ENCODE measurements around the gene TMEM59.
"Not testable (repeated sequence)": the region's sequence is repeated elsewhere in the genome, so short reads cannot be mapped to it uniquely, and the experiment has no call there.

Gene TMEM59

DNA sequence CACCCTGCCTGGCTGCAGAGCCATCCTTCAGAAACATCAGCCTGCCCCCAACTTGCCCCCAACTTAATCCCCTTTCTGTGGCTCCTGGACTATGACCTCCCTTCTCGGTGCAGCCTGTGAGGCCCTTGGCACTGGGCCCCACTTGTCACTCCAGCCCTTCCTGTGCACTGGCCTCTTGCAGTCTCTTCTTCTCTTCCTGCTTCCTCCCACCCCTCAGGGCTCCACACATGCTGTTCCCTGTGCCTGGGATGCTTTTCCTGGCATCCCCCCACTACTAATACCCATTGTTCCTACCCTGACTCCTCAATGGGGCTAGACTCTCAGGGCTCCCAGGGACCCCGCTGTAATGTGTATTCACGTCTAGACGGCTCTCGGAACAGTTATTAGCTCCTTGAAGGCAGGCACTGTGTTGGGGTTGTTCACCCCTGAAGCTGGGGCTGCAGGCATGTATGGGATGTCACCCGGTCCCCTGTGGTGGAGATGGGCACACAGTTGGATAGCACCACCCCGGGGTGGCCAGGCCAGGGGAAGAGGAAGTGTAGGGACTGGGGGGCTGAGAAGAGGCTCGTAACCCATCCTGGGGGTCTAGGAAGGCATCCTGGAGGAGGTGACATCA is 39.5 kb downstream of the TMEM59 start:
- DNase-seq (ENCODE audit: low read depth in 3 of 3) = no peak

- no peak for DNase-seq (ENCODE audit: low read depth in 3 of 3)
These were observed 40.1 kb downstream of the TMEM59 start for GRCh38 chr1:54012863-54013262.

GRCh38 chr1:54012008-54012325 is 41.0 kb downstream of the TMEM59 start:
- DNase-seq (ENCODE audit: low read depth in 3 of 3) = no peak

- no peak for DNase-seq (ENCODE audit: low read depth in 3 of 3)
These were observed 41.5 kb downstream of the TMEM59 start for GRCh38 chr1:54011316-54012007.

GRCh38 chr1:54010415-54011117 is 42.4 kb downstream of the TMEM59 start:
- no peak for DNase-seq (ENCODE audit: low read depth in 3 of 3)

- DNase-seq (ENCODE audit: low read depth in 3 of 3) = no peak
These were observed 43.6 kb downstream of the TMEM59 start for GRCh38 chr1:54009406-54009805.

GRCh38 chr1:54008876-54009275 is 44.1 kb downstream of the TMEM59 start:
- no peak for DNase-seq (ENCODE audit: low read depth in 3 of 3)

- no peak for DNase-seq (ENCODE audit: low read depth in 3 of 3)
These were observed 45.4 kb downstream of the TMEM59 start for GRCh38 chr1:54007613-54008012.

DNA sequence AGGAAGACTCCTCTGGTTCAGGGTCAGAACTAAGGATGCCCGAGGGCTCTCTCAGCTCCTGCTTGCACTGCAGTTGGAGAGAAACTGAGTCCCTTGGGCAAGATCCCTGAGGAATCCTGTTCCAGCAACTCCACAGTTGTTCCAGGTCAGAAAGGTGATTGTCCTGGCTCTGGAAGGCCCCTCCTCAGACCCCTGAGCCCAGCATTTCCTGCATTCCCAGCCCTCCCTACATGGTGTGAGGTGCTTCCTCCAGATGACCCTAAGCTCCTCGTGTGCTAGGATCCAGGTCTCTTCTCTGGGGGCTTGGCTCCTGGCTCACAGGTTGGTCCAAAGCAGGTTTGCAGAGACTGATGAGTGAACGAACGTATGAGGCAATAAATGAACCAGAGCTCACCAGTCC is 46.5 kb downstream of the TMEM59 start:
- no peak for DNase-seq (ENCODE audit: low read depth in 3 of 3)

DNA sequence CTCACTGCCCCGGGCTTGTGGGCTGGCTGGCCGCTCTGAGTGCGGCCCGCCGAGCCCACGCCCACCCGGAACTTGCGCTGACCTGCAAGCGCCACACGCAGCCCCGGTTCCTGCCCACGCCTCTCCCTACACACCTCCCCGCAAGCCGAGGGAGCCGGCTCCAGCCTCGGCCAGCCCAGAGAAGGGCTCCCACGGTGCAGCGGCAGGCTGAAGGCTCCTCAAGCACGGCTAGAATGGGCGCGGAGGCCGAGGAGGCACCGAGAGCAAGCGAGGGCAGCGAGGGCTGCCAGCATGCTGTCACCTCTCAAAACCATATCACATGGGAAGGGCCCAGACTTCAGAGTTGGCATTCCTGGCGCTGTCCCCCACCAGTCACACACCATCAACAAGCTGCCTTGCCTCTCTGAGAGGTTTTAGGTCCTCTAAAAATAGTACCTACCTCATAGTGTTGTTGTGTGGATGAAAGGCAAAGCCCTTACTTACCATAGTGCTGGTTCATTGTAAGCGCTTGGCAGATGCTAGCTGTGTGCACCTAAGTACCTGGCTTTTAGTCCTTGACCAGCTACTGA is 48.4 kb downstream of the TMEM59 start:
- DNase-seq (ENCODE audit: low read depth in 3 of 3) = no peak

- not testable (repeated sequence) for DNase-seq (ENCODE audit: low read depth in 3 of 3)
These were observed 49.1 kb downstream of the TMEM59 start for GRCh38 chr1:54003750-54004480.

DNA sequence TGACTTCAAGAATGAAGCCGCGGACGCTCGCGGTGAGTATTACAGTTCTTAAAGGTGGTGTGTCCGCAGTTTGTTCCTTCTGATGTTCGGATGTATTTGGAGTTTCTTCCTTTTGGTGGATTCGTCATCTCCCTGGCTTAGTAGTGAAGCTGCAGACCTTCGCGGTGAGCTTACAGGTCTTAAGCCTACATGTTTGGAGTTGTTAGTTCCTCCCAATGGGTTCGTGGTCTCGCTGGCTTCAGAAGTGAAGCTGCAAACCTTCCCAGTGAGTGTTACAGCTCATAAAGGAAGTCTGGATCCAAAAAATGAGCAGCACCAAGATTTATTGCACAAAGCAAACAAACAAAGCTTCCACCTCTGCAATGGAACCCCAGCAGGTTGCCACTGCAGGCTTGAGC is 49.8 kb downstream of the TMEM59 start:
- no peak for DNase-seq (ENCODE audit: low read depth in 3 of 3)

GRCh38 chr1:54002544-54003248 is 50.3 kb downstream of the TMEM59 start:
- DNase-seq (ENCODE audit: low read depth in 3 of 3) = no peak

DNA sequence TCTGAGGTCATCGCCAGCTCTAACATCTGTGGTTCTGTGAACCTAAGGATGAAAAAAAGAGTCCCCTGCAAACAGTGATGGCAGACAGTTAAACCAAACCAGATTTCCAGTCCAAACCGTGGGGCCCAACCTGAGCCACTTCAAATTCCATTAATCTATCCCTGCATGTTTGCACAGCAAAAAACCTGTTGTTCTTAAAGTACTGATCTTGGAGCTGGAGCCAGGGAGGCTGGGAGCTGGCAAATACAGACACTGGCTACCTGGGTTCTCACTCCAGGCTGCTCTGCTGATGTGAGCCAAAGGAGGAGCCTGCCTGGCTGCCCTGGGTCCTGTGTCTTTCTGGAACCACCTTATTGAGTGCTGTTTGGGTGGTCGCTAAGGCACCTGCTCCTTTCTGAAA is 51.4 kb downstream of the TMEM59 start:
- no peak for DNase-seq (ENCODE audit: low read depth in 3 of 3)

GRCh38 chr1:53999920-54000319 is 53.1 kb downstream of the TMEM59 start:
- no peak for DNase-seq (ENCODE audit: low read depth in 3 of 3)

DNA sequence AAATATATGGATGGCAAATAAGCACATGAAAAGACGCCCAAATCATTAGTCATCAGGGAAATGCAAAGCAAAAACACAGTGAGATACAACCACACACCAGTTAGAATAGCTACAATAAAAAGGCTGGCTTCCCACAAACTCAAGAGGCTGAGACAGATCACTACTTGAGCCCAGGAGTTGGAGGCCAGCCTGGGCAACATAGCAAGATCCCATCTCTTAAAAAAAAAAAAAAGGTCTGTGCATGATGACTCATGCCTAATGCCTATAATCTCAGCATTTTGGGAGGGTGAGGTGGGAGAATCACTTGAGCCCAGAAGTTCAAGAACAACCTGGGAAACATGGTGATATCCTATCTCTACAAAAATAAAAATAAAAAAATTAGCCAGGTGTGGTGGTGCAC is 54.8 kb downstream of the TMEM59 start:
- no peak for DNase-seq (ENCODE audit: low read depth in 3 of 3)

GRCh38 chr1:53995683-53996082 is 57.3 kb downstream of the TMEM59 start:
- no peak for DNase-seq (ENCODE audit: low read depth in 3 of 3)

DNA sequence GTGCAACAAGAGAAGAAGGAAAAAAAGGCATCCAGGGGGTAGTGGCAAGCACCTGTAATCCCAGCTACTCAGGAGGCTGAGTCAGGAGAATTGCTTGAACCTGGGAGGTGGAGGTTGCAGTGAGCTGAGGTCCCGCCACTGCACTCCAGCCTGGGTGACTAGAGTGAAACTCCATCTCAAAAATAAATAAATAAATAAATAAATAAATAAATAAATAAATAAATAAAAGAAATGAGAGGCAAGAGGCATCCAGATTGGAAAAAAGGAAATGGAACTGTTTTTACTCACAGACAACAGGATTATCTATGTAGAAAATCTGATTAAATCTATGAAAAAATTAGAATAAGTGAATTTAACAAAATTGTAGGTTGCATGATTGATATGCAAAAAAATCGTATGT is 58.5 kb downstream of the TMEM59 start:
- not testable (repeated sequence) for DNase-seq (ENCODE audit: low read depth in 3 of 3)

DNA sequence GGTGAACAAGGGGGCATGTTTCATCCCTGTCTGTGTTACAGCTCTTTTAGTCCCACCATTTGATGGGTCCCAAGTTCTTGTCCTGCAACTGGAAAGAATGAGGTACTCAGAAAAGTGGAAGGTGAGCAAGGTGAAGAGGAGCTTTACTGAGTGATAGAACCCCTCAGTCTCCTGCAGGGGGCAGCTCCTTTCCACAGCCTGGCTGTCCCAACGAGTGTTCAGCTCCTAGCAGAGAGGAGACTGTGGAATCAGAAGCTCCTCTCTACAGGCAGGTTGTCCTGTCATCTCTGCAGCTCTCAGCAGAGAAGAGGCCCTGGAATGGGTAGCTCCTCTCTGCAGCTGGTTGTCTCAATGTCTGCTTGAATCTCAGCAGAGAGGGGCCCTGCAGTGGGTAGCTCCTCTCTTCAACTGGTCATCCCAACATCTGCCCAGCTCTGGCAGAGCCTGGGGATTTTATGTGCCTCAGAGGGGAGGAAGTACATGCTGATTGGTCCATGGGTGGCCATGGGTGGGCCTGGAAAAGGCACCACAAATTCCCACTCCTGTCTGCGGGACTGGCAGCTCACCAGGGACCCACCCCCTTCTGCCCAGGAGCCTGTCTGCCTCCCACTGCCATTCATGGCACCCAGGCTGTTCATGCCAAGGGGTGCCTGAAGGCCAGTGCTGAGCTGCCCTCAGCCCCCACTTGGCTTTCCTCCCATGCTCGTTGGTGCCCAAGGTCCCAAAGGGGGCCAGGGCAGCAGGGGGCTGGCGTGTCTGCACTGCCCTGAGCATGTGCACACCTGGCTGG is 60.7 kb downstream of the TMEM59 start:
- DNase-seq (ENCODE audit: low read depth in 3 of 3) = no peak

DNA sequence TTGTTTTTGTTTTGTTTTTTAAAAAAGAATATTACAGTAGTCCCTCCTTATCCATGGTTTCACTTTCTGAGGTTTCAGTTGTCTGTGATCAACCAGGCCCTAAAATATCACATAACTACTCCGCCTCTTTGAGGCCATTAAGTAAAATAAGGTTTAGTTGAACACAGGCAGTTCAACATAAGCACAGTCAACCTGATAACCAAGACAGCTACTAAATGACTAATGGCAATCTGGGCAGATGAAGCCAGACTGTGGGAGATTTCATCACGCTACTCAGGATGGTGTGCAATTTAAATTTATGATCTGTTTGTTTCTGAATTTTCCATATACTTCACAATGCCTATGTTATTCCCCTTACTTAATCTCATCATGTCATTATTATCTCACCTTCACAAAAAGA is 65.1 kb downstream of the TMEM59 start:
- no peak for DNase-seq (ENCODE audit: low read depth in 3 of 3)

- no peak for DNase-seq (ENCODE audit: low read depth in 3 of 3)
These were observed 66.5 kb downstream of the TMEM59 start for GRCh38 chr1:53986458-53986857.

Measured in stimulated activated CD4-positive, alpha-beta T cell treated with anti-CD3 and anti-CD28 coated beads, TNF-alpha, amount 100 ng/mL, for 24 hours (primary cell).